GM18909 (cell line): ENCODE results near the gene FPR3.
"Not testable (repeated sequence)": the region's sequence is repeated elsewhere in the genome, so short reads cannot be mapped to it uniquely, and the experiment has no call there.

Source experiments
- ATAC-seq: cut with Tn5 transposase; IDR thresholded peaks from one replicate; pipeline ENCODE4 v1.9.1; 2021; ENCODE audit warnings: mild to moderate bottlenecking; ENCODE audit not compliant: unreplicated experiment, poor library complexity

Gene FPR3

DNA sequence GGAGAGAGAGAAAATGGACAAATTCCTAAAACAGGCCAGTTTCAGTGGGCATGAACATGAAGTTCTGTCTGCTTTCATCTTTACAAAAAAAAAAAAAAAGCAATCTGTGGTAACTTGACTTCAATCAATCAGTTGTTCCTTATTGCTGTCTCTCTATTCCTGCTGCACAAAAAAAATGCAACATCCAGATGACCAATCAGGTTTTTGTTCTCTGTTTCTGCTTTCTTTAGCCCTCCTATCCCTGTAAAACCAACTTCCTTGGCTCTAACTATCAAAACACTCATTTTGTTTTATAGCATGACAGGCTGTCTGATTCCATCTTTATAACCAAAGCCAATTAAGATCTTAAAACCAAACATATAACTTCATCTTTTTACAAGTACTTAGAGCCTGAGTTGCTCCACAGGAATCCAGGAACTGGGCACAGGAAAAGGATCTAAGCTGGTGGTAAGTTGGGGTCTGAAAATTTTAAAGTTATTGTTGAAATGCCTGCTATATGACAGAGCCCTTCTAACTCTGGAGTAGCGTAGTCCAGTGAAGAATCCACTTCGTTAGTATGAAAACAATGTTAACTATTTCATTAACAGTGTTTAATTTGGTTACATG lies at the start of gene FPR3:
FPR3 (plus strand) TSS at position 273 of the 606 bp plus-strand sequence. CDS start 28,592 bp downstream, outside the sequence.
- ATAC-seq = no peak

DNA sequence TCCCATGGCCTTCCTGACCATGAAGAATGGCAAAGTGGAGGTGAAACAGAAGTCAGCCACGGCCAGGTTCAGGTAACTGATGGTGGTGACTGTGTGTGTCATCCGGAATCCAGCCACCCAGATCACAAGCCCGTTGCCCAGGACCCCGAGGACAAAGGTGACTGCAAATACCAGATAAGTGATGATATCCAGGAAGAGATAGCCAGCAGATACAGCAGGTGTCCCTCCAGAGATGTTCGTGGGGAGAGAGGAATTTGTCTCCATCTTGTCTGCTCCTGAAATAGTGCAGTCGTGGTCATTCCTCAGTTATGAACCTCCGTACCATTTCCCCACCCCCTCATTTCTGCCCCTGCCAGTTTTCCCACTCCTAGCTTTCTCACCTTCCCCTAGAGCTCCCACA lies 48.2 kb upstream of the FPR3 start:
- ATAC-seq = no peak

DNA sequence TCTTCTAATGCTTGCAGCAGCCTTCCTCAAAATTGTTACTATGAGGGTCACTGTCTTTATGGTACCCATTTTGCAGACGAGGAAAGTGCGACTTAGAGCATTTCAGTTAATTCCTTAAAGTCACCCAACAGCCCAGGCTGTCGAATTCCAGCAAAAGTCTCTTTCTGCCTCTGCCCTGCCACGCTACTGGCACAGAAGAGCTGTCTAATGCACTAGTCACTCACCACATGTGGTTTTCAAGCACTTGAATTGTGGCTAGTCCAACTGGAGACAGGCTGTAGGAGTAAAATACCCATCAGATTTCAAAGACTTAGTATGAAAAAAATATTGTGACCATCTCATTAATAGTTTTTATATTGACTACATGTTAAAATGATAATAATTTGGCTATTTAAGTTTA lies 45.0 kb upstream of the FPR3 start:
- ATAC-seq = no peak

DNA sequence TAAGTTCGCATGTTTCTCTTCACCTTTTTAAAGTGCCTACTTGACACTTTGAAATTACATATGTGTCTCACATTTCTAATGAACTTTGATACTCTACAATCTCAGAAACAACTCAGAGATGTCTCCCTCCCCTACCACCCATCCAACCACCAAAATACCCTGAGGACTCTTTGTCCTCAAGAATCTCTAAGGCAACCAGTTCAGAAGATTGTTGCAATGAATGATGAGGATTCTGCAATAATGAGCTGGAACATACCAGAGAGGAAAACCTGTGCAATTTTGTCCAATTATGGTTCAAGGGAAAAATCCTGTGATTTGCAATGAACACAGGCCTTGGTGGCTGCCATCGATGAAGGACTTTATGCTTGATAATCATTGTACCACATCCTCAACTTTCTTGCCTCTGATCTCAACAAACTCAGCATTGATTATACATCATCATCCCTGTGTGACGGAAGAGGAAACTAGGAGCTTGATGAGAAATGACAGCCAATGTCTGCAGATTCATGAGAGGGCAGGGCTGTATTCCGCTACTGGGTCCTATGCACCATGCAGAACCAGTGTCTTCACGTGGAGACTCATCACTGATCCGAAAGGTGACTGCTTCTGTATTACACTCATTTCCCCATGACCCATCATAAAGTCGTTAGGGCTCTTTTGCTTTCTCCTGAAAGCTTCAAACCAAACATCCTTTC lies 44.4 kb upstream of the FPR3 start:
- no peak for ATAC-seq

- no peak for ATAC-seq
Observed at GRCh38 chr19:51751655-51752054, 43.3 kb upstream of the FPR3 start, which contains the start of gene FPR1. Gene FPR1 (minus strand): TSS chr19:51751878. CDS start chr19:51746994, 4,884 bp downstream.

DNA sequence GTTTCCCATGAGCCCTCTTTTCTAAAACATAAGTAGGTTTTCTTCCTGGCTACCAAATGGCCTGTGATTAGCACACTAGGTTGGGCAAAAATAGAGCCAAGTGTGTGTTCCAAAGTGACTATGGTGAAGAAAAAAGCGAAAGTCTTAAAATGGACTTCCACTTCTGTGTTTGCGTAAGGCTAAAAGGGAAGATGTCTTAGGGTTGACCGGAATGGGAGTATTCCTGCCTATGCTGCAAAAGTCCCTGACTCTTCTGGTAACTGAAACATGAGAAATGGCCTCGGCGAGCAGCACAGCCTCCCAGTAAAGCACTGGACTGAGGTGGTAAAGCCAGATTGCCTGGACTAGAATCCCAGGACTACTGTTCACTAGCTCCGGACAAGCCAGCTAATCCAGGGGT lies 40.8 kb upstream of the FPR3 start:
- no peak for ATAC-seq

DNA sequence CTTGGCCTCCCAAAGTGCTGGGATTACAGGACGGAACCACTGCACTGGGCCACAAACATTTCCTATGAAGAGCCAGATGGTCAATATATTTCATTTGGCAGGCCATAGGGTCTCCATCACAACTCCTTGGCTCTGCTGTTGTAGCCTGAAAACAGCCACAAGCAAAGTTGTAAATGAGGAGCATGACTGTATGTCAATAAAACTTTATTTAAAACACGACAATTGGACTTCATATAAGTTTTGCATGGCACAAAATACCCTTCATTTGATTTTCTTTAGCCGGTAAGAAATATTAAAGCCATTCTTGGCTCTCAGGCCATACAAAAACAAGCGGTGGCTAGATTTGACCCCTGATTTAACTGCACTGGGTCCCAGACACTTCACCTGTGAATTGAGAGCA lies 40.2 kb upstream of the FPR3 start:
- no peak for ATAC-seq

DNA sequence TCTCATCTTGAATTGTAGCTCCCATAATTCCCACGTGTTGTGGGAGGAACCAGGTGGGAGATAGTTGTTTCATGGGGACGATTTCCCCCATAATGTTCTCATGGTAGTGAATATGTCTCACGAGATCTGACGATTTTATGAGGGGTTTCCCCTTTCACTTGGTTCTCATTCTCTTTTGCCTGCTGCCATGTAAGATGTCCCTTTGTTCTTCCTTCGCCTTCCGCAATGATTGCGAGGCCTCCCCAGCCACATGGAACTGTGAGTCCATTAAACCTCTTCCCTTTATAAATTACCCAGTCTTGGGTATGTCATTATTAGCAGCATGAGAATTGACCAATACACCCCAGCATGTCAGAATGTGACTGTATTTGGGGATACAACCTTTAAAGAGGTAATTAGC lies 39.4 kb upstream of the FPR3 start:
- ATAC-seq = no peak

- no peak for ATAC-seq
Observed at GRCh38 chr19:51760697-51761356, 34.1 kb upstream of the FPR3 start, which contains the start of gene FPR2. Gene FPR2 (plus strand): TSS chr19:51761180. CDS start chr19:51768659, 7,479 bp downstream.

GRCh38 chr19:51761696-51762095 lies 33.3 kb upstream of the FPR3 start:
- no peak for ATAC-seq

- ATAC-seq = no peak
Observed at GRCh38 chr19:51765086-51765485, 29.9 kb upstream of the FPR3 start.

GRCh38 chr19:51766461-51766860 lies 28.5 kb upstream of the FPR3 start:
- no peak for ATAC-seq

GRCh38 chr19:51771376-51772130 lies 23.4 kb upstream of the FPR3 start:
- no peak for ATAC-seq

DNA sequence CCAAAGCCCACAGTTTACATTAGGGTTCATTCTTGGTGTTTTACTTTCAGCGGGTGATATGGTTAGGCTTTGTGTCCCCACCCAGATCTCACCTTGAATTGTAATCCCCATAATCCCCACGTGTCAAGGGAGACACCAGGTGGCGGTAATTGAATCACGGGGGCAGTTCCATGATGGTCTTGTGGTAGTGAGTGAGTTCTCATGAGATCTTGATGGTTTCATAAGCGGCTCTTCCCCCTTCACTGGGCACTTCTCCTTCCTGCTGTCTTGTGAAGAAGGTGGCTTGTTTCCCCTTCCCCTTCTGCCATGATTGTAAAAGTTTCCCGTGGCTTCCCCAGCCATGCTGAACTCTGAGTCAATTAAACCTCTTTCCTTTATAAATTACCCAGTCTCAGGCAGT lies 22.0 kb upstream of the FPR3 start:
- ATAC-seq = no peak

GRCh38 chr19:51776561-51776960 lies 18.4 kb upstream of the FPR3 start:
- not testable (repeated sequence) for ATAC-seq

DNA sequence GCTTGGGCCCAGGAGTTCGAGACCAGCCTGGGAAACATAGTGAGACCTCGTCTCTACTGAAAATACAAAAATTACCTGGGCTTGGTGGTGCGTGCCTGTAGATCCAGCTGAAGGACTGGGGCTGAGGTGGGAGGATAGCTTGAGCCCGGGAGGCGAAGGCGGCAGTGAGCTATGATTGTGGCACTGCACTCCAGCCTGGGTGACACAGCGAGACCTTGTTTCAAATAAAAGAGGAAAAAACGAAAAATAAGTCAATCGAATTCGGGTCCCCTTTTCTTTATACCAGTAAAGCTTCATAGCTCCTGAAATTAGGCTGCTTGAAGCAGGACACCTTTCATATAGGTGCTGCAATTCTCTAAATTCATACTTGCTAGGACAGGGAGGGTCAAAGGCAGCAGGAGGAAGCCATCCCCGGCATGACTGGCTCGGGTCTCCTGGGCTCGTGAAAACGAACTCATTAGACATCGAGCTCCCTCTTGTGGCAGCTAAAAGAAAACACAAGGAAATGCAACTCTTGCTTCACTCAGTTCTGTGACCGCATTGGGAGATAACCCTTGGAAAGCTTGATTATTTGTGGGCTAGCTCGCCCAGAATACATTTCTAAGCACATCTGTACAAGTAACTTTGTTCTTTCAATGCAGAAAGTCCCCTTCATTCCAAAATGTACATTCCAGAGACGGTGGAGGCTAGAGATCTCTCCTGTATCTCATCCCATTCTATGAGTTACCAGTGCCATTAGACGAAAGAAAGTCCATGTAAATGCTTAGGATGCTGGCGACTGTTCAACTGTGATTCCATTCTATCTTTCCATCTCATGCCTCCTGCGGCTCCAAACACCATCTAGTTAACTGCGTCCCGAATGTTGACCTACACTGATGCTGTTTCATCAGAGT lies 17.1 kb upstream of the FPR3 start:
- ATAC-seq = no peak

GRCh38 chr19:51779181-51779580 lies 15.8 kb upstream of the FPR3 start:
- ATAC-seq = no peak

DNA sequence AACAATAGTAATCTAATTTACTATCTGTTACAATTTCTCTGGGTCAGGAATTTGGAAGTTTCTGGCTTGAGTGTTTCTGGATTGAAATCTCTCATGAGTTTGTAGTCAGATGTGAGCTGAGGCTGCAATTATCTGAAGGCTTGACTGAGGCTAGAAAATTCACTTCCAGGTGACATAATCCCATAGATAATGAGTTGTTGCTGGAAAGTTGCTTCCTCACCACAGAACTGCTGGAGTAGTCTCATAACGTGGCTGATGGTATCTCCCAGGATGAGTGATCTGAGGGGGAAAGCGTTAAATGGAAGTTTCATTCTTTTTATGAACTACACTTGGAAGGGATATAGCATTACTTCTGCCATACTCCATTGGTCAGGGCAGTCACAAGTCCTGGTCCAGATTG lies 15.3 kb upstream of the FPR3 start:
- ATAC-seq = no peak

DNA sequence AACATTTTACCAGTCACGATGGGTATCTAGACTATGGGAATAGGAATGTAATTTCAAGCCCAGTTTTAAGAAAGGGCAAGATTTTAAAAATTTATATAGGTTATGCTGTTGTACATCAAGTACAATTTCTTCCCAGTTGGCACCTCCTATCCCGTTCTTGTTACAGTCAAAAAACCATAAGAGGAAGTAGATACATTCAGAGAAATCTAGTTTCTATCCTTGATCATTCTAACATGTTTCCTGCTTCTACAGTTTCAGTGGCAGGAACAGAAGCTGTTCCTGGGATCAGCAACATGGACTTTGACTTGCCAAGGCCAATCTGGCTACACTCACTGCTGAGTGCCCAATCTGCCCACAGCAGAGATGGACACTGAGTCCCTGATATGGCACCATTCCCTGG lies 14.7 kb upstream of the FPR3 start:
- ATAC-seq = no peak

DNA sequence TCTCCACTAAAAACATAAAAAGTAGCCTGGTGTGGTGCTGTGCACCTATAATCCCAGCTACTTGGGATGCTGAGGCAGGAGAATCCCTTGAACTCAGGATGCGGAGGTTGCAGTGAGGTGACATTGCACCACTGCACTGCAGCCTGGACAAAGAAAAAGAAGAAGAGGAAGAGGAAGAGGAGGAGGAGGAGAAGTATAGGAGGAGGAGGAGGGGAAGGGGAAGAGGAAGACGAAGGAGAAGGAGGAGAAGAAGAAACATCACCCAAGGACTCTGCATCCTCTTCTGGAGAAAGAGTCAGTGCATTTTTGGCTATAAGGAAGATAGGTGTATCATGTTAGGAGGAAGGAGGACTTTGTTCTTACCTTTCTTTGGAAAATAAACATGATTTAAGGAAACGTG lies 13.0 kb upstream of the FPR3 start:
- ATAC-seq = no peak
